ENCODE results near the gene CSNK2B. TPM values are rescaled to one million over a fixed set of nuclear protein-coding genes. Genes with fewer than 3 reads are reported as not detected.
A peak's percentile ranks its signal among the peaks of the same experiment; 100 is the strongest.

The CSNK2B gene
- 100 to 1,000 TPM in 1 of 2 donors, 10 to 100 TPM in 1; 98.2 to 100 TPM for total RNA-seq

GRCh38 chr6:31665501-31666336 lies at the start of gene CSNK2B:
Gene CSNK2B (plus strand): TSS chr6:31666080. CDS start chr6:31666832, 752 bp downstream.
- H3K36me3 ChIP-seq (replicated peaks in 1 of 2; ENCODE audit: insufficient read depth in 1 of 2, low read depth in 2 of 2), result peaks cover 6 to 22% of the 10 kb centered on the region in 2 donors
- peak within 1 kb of the TSS; percentile 82 to 96 (median 94) for H3K27ac ChIP-seq
- TF ChIP-seq CTCF (IDR thresholded peaks at IDR 0.05), result peak in 1 of 7 experiments; percentile 23
- TF ChIP-seq POLR2A (IDR thresholded peaks at IDR 0.05), result peak; percentile 69 to 91 (median 88)
- H3K4me3 ChIP-seq, result peak within 1 kb of the TSS; percentile 87 to 96
- H3K4me1 ChIP-seq, result peaks cover 53% of the 10 kb centered on the region
- no peaks in the 10 kb centered on the region for H3K27me3 ChIP-seq
- no peaks in the 10 kb centered on the region for H3K9me3 ChIP-seq
- intact Hi-C loops (cut with DNase I), result no loop called here
- ATAC-seq (peak; percentile 93), DNase-seq (peak; percentile 97 to 99 (median 98))
- 0 to 1% methylated on average over 26 to 63 of the region's 63 CpGs for WGBS, 2 donors

- 79 to 83% methylated on average over 2 of the region's 2 CpGs for WGBS, 2 donors
- DNase-seq (no peak), ATAC-seq (no peak)
- TF ChIP-seq CTCF (IDR thresholded peaks at IDR 0.05) (no peak), POLR2A (IDR thresholded peaks at IDR 0.05) (no peak)
- Histone ChIP-seq H3K4me1 (peaks cover 13% of the 10 kb centered on the region), H3K4me3 (no peak overlapping the region), H3K27ac (no peak overlapping the region), H3K9me3 (no peaks in the 10 kb centered on the region), H3K27me3 (no peaks in the 10 kb centered on the region), H3K36me3 (replicated peaks in 1 of 2; ENCODE audit: insufficient read depth in 1 of 2, low read depth in 2 of 2) (no peaks in the 10 kb centered on the region)
- intact Hi-C loops (cut with DNase I), result no loop called here
Measured at GRCh38 chr6:31617010-31617409, 48.9 kb upstream of the CSNK2B start.

- ATAC-seq, result peak; percentile 93
- Histone ChIP-seq H3K27ac (peak overlapping the region; percentile 92 to 99 (median 98)), H3K9me3 (no peaks in the 10 kb centered on the region), H3K36me3 (replicated peaks in 1 of 2; ENCODE audit: insufficient read depth in 1 of 2, low read depth in 2 of 2) (peaks cover under 1 to 16% of the 10 kb centered on the region in 2 donors), H3K27me3 (no peaks in the 10 kb centered on the region), H3K4me3 (peak overlapping the region in 1 of 2 donors; percentile 2), H3K4me1 (peaks cover 23% of the 10 kb centered on the region)
- intact Hi-C loops (cut with DNase I), result no loop called here
- DNase-seq, result peak; percentile 97 to 99 (median 98)
- peak in 3 of 7 experiments; percentile 5 to 19 (median 14) for TF ChIP-seq CTCF (IDR thresholded peaks at IDR 0.05)
- peak; percentile 84 to 97 (median 97) for TF ChIP-seq POLR2A (IDR thresholded peaks at IDR 0.05)
- 0% methylated on average over 49 to 50 of the region's 50 CpGs for WGBS, 2 donors
Measured at GRCh38 chr6:31619805-31620585, 45.9 kb upstream of the CSNK2B start.

- DNase-seq (peak in 3 of 4 donors; percentile 77 to 97 (median 80)), ATAC-seq (peak; percentile 28)
- 0 to 1% methylated on average over 27 to 56 of the region's 67 CpGs for WGBS, 2 donors
- H3K9me3 ChIP-seq, result no peaks in the 10 kb centered on the region
- intact Hi-C loops (cut with DNase I), result no loop called here
- H3K4me1 ChIP-seq, result peaks cover 23% of the 10 kb centered on the region
- peak within 1 kb of the TSS; percentile 92 to 99 (median 98) for H3K27ac ChIP-seq
- no peaks in the 10 kb centered on the region for H3K27me3 ChIP-seq
- peaks cover 8 to 24% of the 10 kb centered on the region in 2 donors for H3K36me3 ChIP-seq (replicated peaks in 1 of 2; ENCODE audit: insufficient read depth in 1 of 2, low read depth in 2 of 2)
- peak within 1 kb of the TSS; percentile 52 to 93 for H3K4me3 ChIP-seq
- TF ChIP-seq CTCF (IDR thresholded peaks at IDR 0.05) (no peak), POLR2A (IDR thresholded peaks at IDR 0.05) (peak in 1 of 3 donors; percentile 10)
Measured at GRCh38 chr6:31620586-31621319, 45.1 kb upstream of the CSNK2B start, which contains the start of gene PRRC2A. Gene PRRC2A (plus strand): TSS chr6:31620715. CDS start chr6:31622790, 2,075 bp downstream.

All from body of pancreas (tissue), 4 donors.